DND-41 (cell line): Measurements from ENCODE around the gene CPED1.
"Not testable (repeated sequence)": the region's sequence is repeated elsewhere in the genome, so short reads cannot be mapped to it uniquely, and the experiment has no call there.

Experiments
- ATAC-seq: fragments of 200-7000 bp; cut with Tn5 transposase; 3 replicates; pipeline ENCODE4 v1.9.1; 2021; ENCODE audit warnings: low read depth; ENCODE audit not compliant: insufficient read depth
- DNase-seq: peaks from one replicate; pipeline ENCODE4 v3.0.0-alpha.2; 2020
- H2AFZ ChIP-seq: 2 replicates; pipeline ENCODE4 v1.6.0; 2012; ENCODE audit warnings: low read depth, low read length
- H3K27ac ChIP-seq: 2 replicates; pipeline ENCODE4 v1.5.1; 2012; ENCODE audit warnings: low read length, inconsistent platforms
- H3K27me3 ChIP-seq: fragments of 200-600 bp; sonication (generic); 2 replicates; pipeline ENCODE4 v1.6.0; 2012; ENCODE audit warnings: low read length, mild to moderate bottlenecking, inconsistent platforms; ENCODE audit not compliant: insufficient read depth, poor library complexity
- H3K36me3 ChIP-seq: 2 replicates; pipeline ENCODE4 v1.5.1; 2012; ENCODE audit warnings: low read length, inconsistent platforms; ENCODE audit not compliant: insufficient read depth
- H3K4me1 ChIP-seq: 2 replicates; pipeline ENCODE4 v1.5.1; 2012; ENCODE audit warnings: mild to moderate bottlenecking, low read length; ENCODE audit not compliant: insufficient read depth
- H3K4me2 ChIP-seq: 2 replicates; pipeline ENCODE4 v1.6.0; 2012; ENCODE audit warnings: mild to moderate bottlenecking, moderate library complexity, low read length, inconsistent platforms; ENCODE audit not compliant: insufficient read depth
- H3K4me3 ChIP-seq, 2 experiments: fragments of 200-600 bp in 1 of 2; shearing (Covaris generic) in 1 of 2; 2 replicates each; pipeline ENCODE4 v1.5.1; 2012 to 2016; ENCODE audit warnings: inconsistent platforms in 2 of 2, low read length in 2 of 2, mild to moderate bottlenecking in 2 of 2, low read depth in 1 of 2, moderate library complexity in 1 of 2
- H3K79me2 ChIP-seq: 2 replicates; pipeline ENCODE4 v1.6.0; 2012; ENCODE audit warnings: low read length, inconsistent platforms; ENCODE audit not compliant: insufficient read depth
- H3K9ac ChIP-seq: 2 replicates; pipeline ENCODE4 v1.6.0; 2012; ENCODE audit warnings: low read depth, mild to moderate bottlenecking, inconsistent platforms, low read length, moderate library complexity
- H3K9me3 ChIP-seq: 2 replicates; pipeline ENCODE4 v1.5.1; 2012; ENCODE audit warnings: low read length, moderate library complexity, mild to moderate bottlenecking, inconsistent platforms; ENCODE audit not compliant: insufficient read depth, severe bottlenecking
- H4K20me1 ChIP-seq: 2 replicates; pipeline ENCODE4 v1.6.0; 2012; ENCODE audit warnings: low read length; ENCODE audit not compliant: insufficient read depth
- CTCF ChIP-seq: IDR thresholded peaks from 2 replicates; pipeline ENCODE4 v1.5.1; 2012; ENCODE audit warnings: borderline replicate concordance, low read length, moderate library complexity, mild to moderate bottlenecking; ENCODE audit not compliant: poor library complexity, severe bottlenecking; ENCODE audit errors: extremely low read depth
- EZH2 ChIP-seq: IDR thresholded peaks from 3 replicates; pipeline ENCODE4 v1.6.1; 2012; ENCODE audit warnings: borderline replicate concordance, low read depth, mild to moderate bottlenecking, moderate library complexity, low read length, inconsistent platforms; ENCODE audit not compliant: severe bottlenecking

The CPED1 gene

GRCh38 chr7:121034929-121035328 is 46.4 kb downstream of the CPED1 start:
- no peaks in the 10 kb centered on the region for H3K27me3 ChIP-seq
- H3K79me2 ChIP-seq = no peaks in the 10 kb centered on the region
- H3K4me3 ChIP-seq = no peak overlapping the region
- no peaks in the 10 kb centered on the region for H4K20me1 ChIP-seq
- H3K4me1 ChIP-seq = no peaks in the 10 kb centered on the region
- H3K27ac ChIP-seq = no peak overlapping the region
- no peak overlapping the region for H3K9ac ChIP-seq
- TF ChIP-seq EZH2 (no peak), CTCF (no peak)
- no peaks in the 10 kb centered on the region for H3K9me3 ChIP-seq
- H3K36me3 ChIP-seq = no peaks in the 10 kb centered on the region
- ATAC-seq (no peak), DNase-seq (no peak)
- no peak overlapping the region for H2AFZ ChIP-seq
- no peak overlapping the region for H3K4me2 ChIP-seq

- DNase-seq, ATAC-seq, H3K4me1 ChIP-seq, H2AFZ ChIP-seq, H3K79me2 ChIP-seq, H3K27me3 ChIP-seq, H3K9ac ChIP-seq, H3K27ac ChIP-seq, H3K9me3 ChIP-seq, H3K4me2 ChIP-seq, H3K4me3 ChIP-seq, H3K36me3 ChIP-seq, H4K20me1 ChIP-seq: not testable (repeated sequence)
Observed at GRCh38 chr7:121036776-121037175, 48.3 kb downstream of the CPED1 start.

- H3K27ac ChIP-seq, H3K4me1 ChIP-seq, H3K36me3 ChIP-seq, H3K9me3 ChIP-seq, H3K27me3 ChIP-seq, ATAC-seq, H3K4me2 ChIP-seq, H4K20me1 ChIP-seq, H2AFZ ChIP-seq, H3K9ac ChIP-seq, H3K4me3 ChIP-seq, H3K79me2 ChIP-seq, DNase-seq: not testable (repeated sequence)
Observed at GRCh38 chr7:121037329-121037728, 48.8 kb downstream of the CPED1 start.

GRCh38 chr7:121037957-121038716 is 49.6 kb downstream of the CPED1 start:
- H4K20me1 ChIP-seq = no peaks in the 10 kb centered on the region
- ATAC-seq = no peak
- no peak overlapping the region for H3K4me2 ChIP-seq
- no peak overlapping the region for H2AFZ ChIP-seq
- H3K27ac ChIP-seq = no peak overlapping the region
- no peak overlapping the region for H3K9ac ChIP-seq
- no peaks in the 10 kb centered on the region for H3K27me3 ChIP-seq
- TF ChIP-seq CTCF (no peak), EZH2 (no peak)
- H3K9me3 ChIP-seq = no peaks in the 10 kb centered on the region
- no peaks in the 10 kb centered on the region for H3K36me3 ChIP-seq
- DNase-seq = no peak
- H3K4me3 ChIP-seq = no peak overlapping the region
- no peaks in the 10 kb centered on the region for H3K79me2 ChIP-seq
- no peaks in the 10 kb centered on the region for H3K4me1 ChIP-seq
